Measurements from ENCODE around the gene PDZRN4.

DNA sequence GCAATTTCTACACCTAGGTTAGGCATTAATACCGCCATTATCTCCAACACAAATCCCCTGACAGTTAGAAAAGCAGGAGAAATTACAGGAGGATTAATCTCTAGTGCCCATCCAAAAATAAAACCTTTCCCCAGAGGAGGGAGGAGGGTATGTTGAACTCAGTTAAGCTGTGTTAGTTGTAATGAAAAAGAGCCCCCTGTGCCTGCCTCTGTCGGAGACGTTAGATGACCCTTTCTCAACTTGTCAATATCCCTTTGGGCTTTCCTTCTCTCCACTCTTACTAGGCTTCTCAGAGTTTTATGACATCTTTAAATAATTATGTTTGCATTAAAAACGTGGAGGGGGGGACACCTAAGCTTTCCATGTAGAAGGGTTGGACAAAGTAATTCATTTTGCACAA, 278.2 kb downstream of the PDZRN4 start:
- TF ChIP-seq YY1 (IDR thresholded peaks at IDR 0.05; ENCODE audit: insufficient read depth, insufficient read length), result no peak
- TF ChIP-seq ZNF274 (IDR thresholded peaks at IDR 0.05; ENCODE audit: low read depth, low read length), result no peak
- TF ChIP-seq SUZ12 (IDR thresholded peaks at IDR 0.05; ENCODE audit: extremely low read depth, insufficient read depth, insufficient read length), result no peak
